Panc1 (cell line): Measurements from ENCODE around the gene SHOC2. TPM values are rescaled to one million over a fixed set of nuclear protein-coding genes. Genes with fewer than 3 reads are reported as not detected.

ENCODE experiments used
- ATAC-seq: fragments of 200-7000 bp; cut with Tn5 transposase; 2 replicates; pipeline ENCODE4 v1.9.1; 2020; ENCODE audit warnings: mild to moderate bottlenecking, moderate library complexity
- BruUV-seq: library from RNA; stranded (reverse); fragments of 400-500 nt; replicated peaks from 2 replicates; lab custom pipeline; 2021; lab: Mats Ljungman, UMichigan
- CTCF ChIA-PET: fragments of 300-600 bp; sonication (Branson Sonifier 250); formaldehyde crosslinking; loops from one replicate; lab custom pipeline; 2022; ENCODE audit warnings: antibody characterized with exemption; lab: Charles Lee
- POLR2A ChIA-PET: fragments of 300-600 bp; sonication (Branson Sonifier 250); formaldehyde crosslinking; loops from one replicate; lab custom pipeline; 2022; ENCODE audit warnings: antibody characterized with exemption; lab: Charles Lee
- DNase-seq: peaks from one replicate; pipeline ENCODE4 v3.0.0-alpha.2; 2010; ENCODE audit warnings: low read depth, low spot score
- H3K27ac ChIP-seq: 2 replicates; pipeline ENCODE4 v1.5.1; 2011; ENCODE audit warnings: mild to moderate bottlenecking, low read length, inconsistent platforms
- H3K27me3 ChIP-seq: fragments of 200-500 bp; sonication (Bioruptor generic); 2 replicates; pipeline ENCODE4 v1.6.0; 2014; ENCODE audit warnings: low read length, inconsistent platforms; ENCODE audit not compliant: control insufficient read depth, insufficient read depth
- H3K36me3 ChIP-seq: fragments of 200-500 bp; sonication (Bioruptor generic); 2 replicates; pipeline ENCODE4 v1.5.1; 2014; ENCODE audit warnings: inconsistent platforms, mild to moderate bottlenecking, low read length, moderate library complexity; ENCODE audit not compliant: control insufficient read depth, insufficient read depth
- H3K4me1 ChIP-seq: 2 replicates; pipeline ENCODE4 v1.5.1; 2011; ENCODE audit warnings: inconsistent platforms, mild to moderate bottlenecking, low read length, moderate library complexity; ENCODE audit not compliant: control insufficient read depth, insufficient read depth
- H3K4me3 ChIP-seq, 2 experiments: 2 replicates each; pipeline ENCODE4 v1.5.1; 2011 to 2012; ENCODE audit warnings: low read depth in 2 of 2, low read length in 2 of 2, mild to moderate bottlenecking in 2 of 2, inconsistent platforms in 1 of 2, moderate library complexity in 1 of 2
- H3K9me3 ChIP-seq: fragments of 200-500 bp; sonication (Bioruptor generic); 2 replicates; pipeline ENCODE4 v1.5.1; 2014; ENCODE audit warnings: low read depth, mild to moderate bottlenecking, inconsistent platforms, low read length, moderate library complexity; ENCODE audit not compliant: control insufficient read depth, insufficient read depth
- CTCF ChIP-seq: fragments of 450-650 bp; IDR thresholded peaks from 2 replicates; pipeline ENCODE4 v1.5.1; 2017; ENCODE audit warnings: mild to moderate bottlenecking
- POLR2AphosphoS5 ChIP-seq: IDR thresholded peaks from 2 replicates; pipeline ENCODE4 v1.6.1; 2012; ENCODE audit warnings: mild to moderate bottlenecking, low read depth, low read length, moderate library complexity
- REST ChIP-seq, 2 experiments: IDR thresholded peaks; 2 replicates each; pipeline ENCODE4 v1.6.1; 2011 to 2012; ENCODE audit warnings: low read depth in 2 of 2, control low read depth in 1 of 2, low read length in 1 of 2, mild to moderate bottlenecking in 1 of 2, moderate library complexity in 1 of 2; ENCODE audit not compliant: insufficient read depth in 1 of 2
- SIN3A ChIP-seq: IDR thresholded peaks from 2 replicates; pipeline ENCODE4 v1.6.1; 2012; ENCODE audit warnings: low read depth, mild to moderate bottlenecking, low read length, moderate library complexity, borderline replicate concordance; ENCODE audit not compliant: insufficient read depth
- TCF7L2 ChIP-seq: IDR thresholded peaks from 2 replicates; pipeline ENCODE4 v1.6.1; 2011; ENCODE audit warnings: mild to moderate bottlenecking, low read depth, low read length, inconsistent platforms
- in situ Hi-C: cut with HindIII; loops from 2 replicates; pipeline ENCODE4 v1.10.0; 2016; ENCODE audit warnings: low sequenced_read_pairs, low pct_unique_long_range_greater_than_20kb
- intact Hi-C: fragments of 100-400 bp; cut with micrococcal nuclease; formaldehyde crosslinking; loops from one replicate; pipeline ENCODE4 v1.10.0; 2022; ENCODE audit not compliant: unreplicated experiment
- total RNA-seq: library from RNA; stranded (reverse); gene quantifications from one replicate; pipeline ENCODE4 v1.2.1, GENCODE V29; 2021; ENCODE audit not compliant: unreplicated experiment

Gene SHOC2
- total RNA-seq, 1 experiment from 2014 or later = 56.6 TPM

GRCh38 chr10:111034598-111035310 is 115.3 kb downstream of the SHOC2 start:
- Histone ChIP-seq H3K36me3 (no peaks in the 10 kb centered on the region), H3K4me3 (no peak overlapping the region), H3K4me1 (no peaks in the 10 kb centered on the region), H3K27ac (no peak overlapping the region), H3K9me3 (peaks cover 13% of the 10 kb centered on the region; the same call in 1 of the 2 replicates), H3K27me3 (no peaks in the 10 kb centered on the region)
- ATAC-seq = no peak
- CTCF ChIA-PET = no interaction called here
- POLR2A ChIA-PET = interaction anchor here (0.6 kb wide), 1 partner anchor 357 kb away, joined by 3 read pairs; no protein-coding TSS in a partner anchor
- BruUV-seq = no TSS peak
- intact Hi-C loops (no loop called here), in situ Hi-C loops (no loop called here)
- no peak for DNase-seq
- TF ChIP-seq POLR2AphosphoS5 = no peak
- no peak for TF ChIP-seq REST (IDR thresholded peaks at IDR 0.05; ENCODE audit: insufficient read depth in 1 of 2, low read depth in 2 of 2, low read length in 1 of 2)
- no peak for TF ChIP-seq CTCF
- no peak for TF ChIP-seq TCF7L2
- no peak for TF ChIP-seq SIN3A

- intact Hi-C loops = no loop called here
- in situ Hi-C loops = no loop called here
- no peak overlapping the region for H3K27ac ChIP-seq
- peaks cover 16% of the 10 kb centered on the region; the same call in 1 of the 2 replicates for H3K9me3 ChIP-seq
- H3K4me1 ChIP-seq = no peaks in the 10 kb centered on the region
- no peak overlapping the region for H3K4me3 ChIP-seq
- ATAC-seq = no peak
- no peak for DNase-seq
- H3K27me3 ChIP-seq = no peaks in the 10 kb centered on the region
- no peak for TF ChIP-seq TCF7L2
- no peak for TF ChIP-seq REST (IDR thresholded peaks at IDR 0.05; ENCODE audit: insufficient read depth in 1 of 2, low read depth in 2 of 2, low read length in 1 of 2)
- TF ChIP-seq SIN3A = no peak
- no peak for TF ChIP-seq CTCF
- TF ChIP-seq POLR2AphosphoS5 = no peak
- ChIA-PET POLR2A (no interaction called here), CTCF (no interaction called here)
- BruUV-seq = no TSS peak
- no peaks in the 10 kb centered on the region for H3K36me3 ChIP-seq
Measured at GRCh38 chr10:111035542-111035941, 116.1 kb downstream of the SHOC2 start.
